ENCODE results near the gene CAPN6.

- TF ChIP-seq RAD21 (IDR thresholded peaks at IDR 0.05; ENCODE audit: low read depth) (no peak), ZBTB33 (IDR thresholded peaks at IDR 0.05; ENCODE audit: extremely low read depth, insufficient replicate concordance, low read length) (no peak), POLR2A (IDR thresholded peaks at IDR 0.05; ENCODE audit: borderline replicate concordance, extremely low read depth, insufficient read depth, insufficient read length) (no peak), REST (IDR thresholded peaks at IDR 0.05; ENCODE audit: low read depth) (no peak), YY1 (IDR thresholded peaks at IDR 0.05; ENCODE audit: extremely low read depth, insufficient replicate concordance, low read depth, low read length) (no peak), CEBPB (IDR thresholded peaks at IDR 0.05; ENCODE audit: low read depth) (no peak), EZH2 (IDR thresholded peaks at IDR 0.05) (no peak)
- TF ChIP-seq, protein P1, sequence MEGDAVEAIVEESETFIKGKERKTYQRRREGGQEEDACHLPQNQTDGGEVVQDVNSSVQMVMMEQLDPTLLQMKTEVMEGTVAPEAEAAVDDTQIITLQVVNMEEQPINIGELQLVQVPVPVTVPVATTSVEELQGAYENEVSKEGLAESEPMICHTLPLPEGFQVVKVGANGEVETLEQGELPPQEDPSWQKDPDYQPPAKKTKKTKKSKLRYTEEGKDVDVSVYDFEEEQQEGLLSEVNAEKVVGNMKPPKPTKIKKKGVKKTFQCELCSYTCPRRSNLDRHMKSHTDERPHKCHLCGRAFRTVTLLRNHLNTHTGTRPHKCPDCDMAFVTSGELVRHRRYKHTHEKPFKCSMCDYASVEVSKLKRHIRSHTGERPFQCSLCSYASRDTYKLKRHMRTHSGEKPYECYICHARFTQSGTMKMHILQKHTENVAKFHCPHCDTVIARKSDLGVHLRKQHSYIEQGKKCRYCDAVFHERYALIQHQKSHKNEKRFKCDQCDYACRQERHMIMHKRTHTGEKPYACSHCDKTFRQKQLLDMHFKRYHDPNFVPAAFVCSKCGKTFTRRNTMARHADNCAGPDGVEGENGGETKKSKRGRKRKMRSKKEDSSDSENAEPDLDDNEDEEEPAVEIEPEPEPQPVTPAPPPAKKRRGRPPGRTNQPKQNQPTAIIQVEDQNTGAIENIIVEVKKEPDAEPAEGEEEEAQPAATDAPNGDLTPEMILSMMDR (IDR thresholded peaks at IDR 0.05 in 2 of 3, conservative IDR thresholded peaks at IDR 0.05 in 1 of 3; ENCODE audit: borderline replicate concordance in 1 of 3, insufficient read depth in 1 of 3, low read depth in 2 of 3, low read length in 2 of 3), result no peak
Measured at GRCh38 chrX:111260451-111260850, 9.8 kb downstream of the CAPN6 start.
